GM13976 (cell line): Measurements from ENCODE around the gene GABRA4.

ENCODE experiments used
- DNase-seq: peaks from one replicate; pipeline ENCODE4 v3.0.0; 2012; ENCODE audit warnings: low spot score
- in situ Hi-C: fragments of 300-500 bp; cut with MboI; formaldehyde crosslinking; loops from one replicate; pipeline ENCODE4 v1.12.0; 2022; ENCODE audit warnings: low sequenced_read_pairs, mixed read lengths, inconsistent platforms; ENCODE audit not compliant: unreplicated experiment
- TF ChIP-seq, protein P1 (sequence below): IDR thresholded peaks from 2 replicates; pipeline ENCODE4 v1.5.1; 2012; ENCODE audit warnings: borderline replicate concordance, mild to moderate bottlenecking; ENCODE audit not compliant: insufficient read depth; ENCODE audit errors: extremely low read depth, missing control alignments, control extremely low read depth

GABRA4 gene

DNA sequence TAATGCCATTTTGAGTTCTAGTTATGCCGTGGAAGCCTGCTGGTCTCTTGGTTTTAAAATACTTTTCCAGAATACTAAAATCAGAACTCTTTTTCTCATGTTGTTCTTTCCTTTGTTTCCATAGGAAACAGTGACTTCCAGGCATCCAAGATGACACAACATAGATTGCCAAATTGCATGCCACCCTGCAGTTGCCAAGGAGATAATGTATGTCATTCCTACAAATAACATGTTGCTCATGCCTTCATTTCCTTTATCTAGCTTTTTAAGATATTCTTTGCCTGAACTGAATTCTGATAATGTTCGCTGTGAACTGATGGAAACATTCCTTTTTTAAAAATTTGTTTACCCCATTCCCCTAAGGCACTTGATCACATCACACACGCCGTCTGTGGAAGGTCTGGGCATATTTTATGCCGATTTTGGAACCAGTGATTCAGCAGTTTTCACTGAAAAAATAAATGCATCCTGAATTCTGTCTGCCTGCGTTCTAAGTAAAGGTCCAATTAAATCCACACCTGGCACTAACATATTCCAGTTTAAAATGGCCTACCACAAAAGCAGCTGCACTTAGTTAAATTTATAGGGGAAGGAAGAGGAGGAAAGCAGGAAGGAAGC is 46.4 kb downstream of the GABRA4 start:
- DNase-seq: no peak
- in situ Hi-C loops: loop anchor here (25.0 kb wide), 1 partner anchor 90 kb away; the partner anchor contains the start of gene GABRB1
- TF ChIP-seq, protein P1, sequence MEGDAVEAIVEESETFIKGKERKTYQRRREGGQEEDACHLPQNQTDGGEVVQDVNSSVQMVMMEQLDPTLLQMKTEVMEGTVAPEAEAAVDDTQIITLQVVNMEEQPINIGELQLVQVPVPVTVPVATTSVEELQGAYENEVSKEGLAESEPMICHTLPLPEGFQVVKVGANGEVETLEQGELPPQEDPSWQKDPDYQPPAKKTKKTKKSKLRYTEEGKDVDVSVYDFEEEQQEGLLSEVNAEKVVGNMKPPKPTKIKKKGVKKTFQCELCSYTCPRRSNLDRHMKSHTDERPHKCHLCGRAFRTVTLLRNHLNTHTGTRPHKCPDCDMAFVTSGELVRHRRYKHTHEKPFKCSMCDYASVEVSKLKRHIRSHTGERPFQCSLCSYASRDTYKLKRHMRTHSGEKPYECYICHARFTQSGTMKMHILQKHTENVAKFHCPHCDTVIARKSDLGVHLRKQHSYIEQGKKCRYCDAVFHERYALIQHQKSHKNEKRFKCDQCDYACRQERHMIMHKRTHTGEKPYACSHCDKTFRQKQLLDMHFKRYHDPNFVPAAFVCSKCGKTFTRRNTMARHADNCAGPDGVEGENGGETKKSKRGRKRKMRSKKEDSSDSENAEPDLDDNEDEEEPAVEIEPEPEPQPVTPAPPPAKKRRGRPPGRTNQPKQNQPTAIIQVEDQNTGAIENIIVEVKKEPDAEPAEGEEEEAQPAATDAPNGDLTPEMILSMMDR: no peak

DNA sequence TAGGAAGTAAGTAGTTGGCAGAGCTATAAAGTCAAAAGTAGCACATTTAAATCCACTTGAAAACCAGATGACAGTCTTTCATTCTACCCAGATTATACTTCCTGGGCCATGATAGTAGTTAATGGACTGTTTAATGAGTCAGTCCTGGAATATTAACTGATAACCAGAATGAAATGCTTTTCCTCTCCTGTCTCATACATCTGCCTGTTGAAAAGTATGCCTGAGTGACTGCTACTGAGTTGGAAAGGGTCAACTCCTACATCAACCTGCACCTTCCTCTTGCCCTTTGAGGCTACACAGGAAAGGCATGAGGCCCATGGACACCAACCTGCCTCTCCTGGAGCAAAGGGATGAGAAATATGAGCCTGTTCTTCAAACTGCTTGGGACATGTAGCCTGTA is 48.3 kb downstream of the GABRA4 start:
- DNase-seq: no peak
- TF ChIP-seq, protein P1: no peak
- in situ Hi-C loops: loop anchor here (25.0 kb wide), 1 partner anchor 92 kb away; the partner anchor contains the start of gene GABRB1

DNA sequence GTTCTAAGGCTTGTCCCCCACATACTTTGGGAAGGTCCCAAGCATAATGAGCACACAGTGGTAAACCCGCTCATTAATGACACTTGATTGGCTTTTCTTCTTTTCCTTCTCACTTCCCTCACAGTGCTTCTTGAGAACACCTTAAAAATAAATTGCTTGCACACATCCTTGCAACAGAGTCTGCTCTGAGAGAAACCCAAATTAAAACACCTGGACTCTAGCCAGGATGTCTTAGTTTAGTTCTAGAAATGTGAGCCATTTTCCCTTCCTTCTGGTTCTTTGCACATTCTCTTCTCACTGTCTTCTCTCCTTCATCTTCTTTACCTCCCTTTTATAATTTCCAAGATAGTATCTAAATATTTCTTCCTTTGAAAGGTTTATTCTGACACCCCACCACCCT is 49.0 kb downstream of the GABRA4 start:
- DNase-seq: no peak
- in situ Hi-C loops: loop anchor here (25.0 kb wide), 1 partner anchor 93 kb away; the partner anchor contains the start of gene GABRB1
- TF ChIP-seq, protein P1: no peak

DNA sequence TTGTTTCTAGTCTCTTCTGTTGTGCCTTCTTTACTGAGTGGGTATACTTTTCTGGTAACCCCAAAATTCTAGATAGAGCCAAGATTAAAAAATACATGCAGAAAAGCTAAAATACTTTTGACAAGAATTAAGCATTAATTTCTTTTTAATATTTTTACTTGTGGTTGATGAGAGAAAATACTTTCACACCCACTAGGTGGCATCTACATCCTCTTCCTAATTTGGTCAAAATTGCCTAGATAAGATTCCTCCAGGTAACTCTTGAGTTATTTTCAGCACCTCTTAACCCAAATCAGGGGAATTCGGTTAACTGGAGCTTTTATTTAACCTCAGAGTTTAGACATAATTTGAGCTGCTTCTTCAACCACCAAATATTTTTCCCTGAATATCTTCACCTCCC is 55.9 kb downstream of the GABRA4 start:
- in situ Hi-C loops: loop anchor here (10.0 to 25.0 kb wide), 2 partner anchors 100 to 177 kb away; partner anchors contain the start of gene GABRB1
- no peak for DNase-seq
- TF ChIP-seq, protein P1: peak; percentile 4

DNA sequence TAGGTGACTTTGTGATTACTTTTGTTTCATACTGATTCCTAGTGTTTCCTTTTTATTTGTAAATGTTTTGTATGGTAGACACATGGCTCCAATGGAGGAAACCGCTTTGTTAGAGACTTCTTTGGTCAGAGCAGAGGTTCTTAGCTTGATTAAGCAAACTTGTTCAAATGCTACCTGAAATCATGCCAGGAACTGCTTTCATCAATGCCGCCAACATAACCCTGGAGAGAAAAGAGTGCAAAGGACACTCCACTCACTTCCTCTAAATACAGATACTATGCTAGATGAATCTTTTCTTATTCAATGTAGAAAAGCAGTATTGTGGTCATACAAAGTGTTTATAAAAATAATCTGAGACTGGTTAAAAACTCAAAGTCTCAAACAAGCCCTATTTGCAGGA is 58.7 kb downstream of the GABRA4 start:
- DNase-seq: no peak
- TF ChIP-seq, protein P1: no peak
- in situ Hi-C loops: loop anchor here (10.0 to 25.0 kb wide), 2 partner anchors 103 to 180 kb away; partner anchors contain the start of gene GABRB1

- TF ChIP-seq, protein P1: no peak
- no peak for DNase-seq
- in situ Hi-C loops: loop anchor here (10.0 to 25.0 kb wide), 2 partner anchors 104 to 181 kb away; partner anchors contain the start of gene GABRB1
These were observed 59.7 kb downstream of the GABRA4 start for GRCh38 chr4:46933686-46934085.
